Vagina (tissue), 2 donors: Measurements from ENCODE around the gene NPHP1.
"Not testable (repeated sequence)": the region's sequence is repeated elsewhere in the genome, so short reads cannot be mapped to it uniquely, and the experiment has no call there.

Experiments used
- POLR2A ChIP-seq, 2 donors: fragments of 450-650 bp; IDR thresholded peaks; one replicate each; pipeline ENCODE4 v1.6.1; 2017; ENCODE audit warnings: antibody characterized with exemption in 2 of 2, mild to moderate bottlenecking in 2 of 2, moderate library complexity in 2 of 2
- TF ChIP-seq, protein P1 (sequence below), 3 experiments: fragments of 450-650 bp in 2 of 3; fragments of 200-600 bp in 1 of 3; sonication (generic) in 1 of 3; IDR thresholded peaks; one replicate each; pipeline ENCODE4 v1.5.1; 2017 to 2019; ENCODE audit warnings: antibody characterized with exemption in 3 of 3, mild to moderate bottlenecking in 2 of 3, moderate library complexity in 2 of 3

- TF ChIP-seq, protein P1, sequence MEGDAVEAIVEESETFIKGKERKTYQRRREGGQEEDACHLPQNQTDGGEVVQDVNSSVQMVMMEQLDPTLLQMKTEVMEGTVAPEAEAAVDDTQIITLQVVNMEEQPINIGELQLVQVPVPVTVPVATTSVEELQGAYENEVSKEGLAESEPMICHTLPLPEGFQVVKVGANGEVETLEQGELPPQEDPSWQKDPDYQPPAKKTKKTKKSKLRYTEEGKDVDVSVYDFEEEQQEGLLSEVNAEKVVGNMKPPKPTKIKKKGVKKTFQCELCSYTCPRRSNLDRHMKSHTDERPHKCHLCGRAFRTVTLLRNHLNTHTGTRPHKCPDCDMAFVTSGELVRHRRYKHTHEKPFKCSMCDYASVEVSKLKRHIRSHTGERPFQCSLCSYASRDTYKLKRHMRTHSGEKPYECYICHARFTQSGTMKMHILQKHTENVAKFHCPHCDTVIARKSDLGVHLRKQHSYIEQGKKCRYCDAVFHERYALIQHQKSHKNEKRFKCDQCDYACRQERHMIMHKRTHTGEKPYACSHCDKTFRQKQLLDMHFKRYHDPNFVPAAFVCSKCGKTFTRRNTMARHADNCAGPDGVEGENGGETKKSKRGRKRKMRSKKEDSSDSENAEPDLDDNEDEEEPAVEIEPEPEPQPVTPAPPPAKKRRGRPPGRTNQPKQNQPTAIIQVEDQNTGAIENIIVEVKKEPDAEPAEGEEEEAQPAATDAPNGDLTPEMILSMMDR (IDR thresholded peaks at IDR 0.05): not testable (repeated sequence)
- TF ChIP-seq POLR2A (IDR thresholded peaks at IDR 0.05): not testable (repeated sequence)
Measured at GRCh38 chr2:110090164-110090563, 114.6 kb downstream of the NPHP1 start.
